ENCODE data around the gene DNAJB13.
A peak's percentile ranks its signal among the peaks of the same experiment; 100 is the strongest.

The DNAJB13 gene

GRCh38 chr11:73956876-73957653 is 6.2 kb downstream of the DNAJB13 start:
- DNase-seq = no peak

- no peak for DNase-seq
Observed at GRCh38 chr11:73957654-73958361, 7.0 kb downstream of the DNAJB13 start.

GRCh38 chr11:73958521-73959141 is 7.8 kb downstream of the DNAJB13 start:
- DNase-seq = no peak

GRCh38 chr11:73961321-73961720 is 10.5 kb downstream of the DNAJB13 start:
- DNase-seq = no peak

GRCh38 chr11:73962101-73962705 is 11.4 kb downstream of the DNAJB13 start:
- no peak for DNase-seq

- no peak for DNase-seq
Observed at GRCh38 chr11:73963861-73964260, 13.0 kb downstream of the DNAJB13 start.

GRCh38 chr11:73965076-73965763 is 14.4 kb downstream of the DNAJB13 start:
- no peak for DNase-seq

GRCh38 chr11:73965764-73966121 is 14.9 kb downstream of the DNAJB13 start:
- no peak for DNase-seq

GRCh38 chr11:73968356-73968966 is 17.6 kb downstream of the DNAJB13 start:
- no peak for DNase-seq

GRCh38 chr11:73969091-73969490 is 18.3 kb downstream of the DNAJB13 start:
- DNase-seq = no peak

GRCh38 chr11:73969991-73970800 is 19.4 kb downstream of the DNAJB13 start:
- DNase-seq = peak; percentile 89

GRCh38 chr11:73971175-73971719 is 20.4 kb downstream of the DNAJB13 start:
- peak; percentile 50 for DNase-seq

- DNase-seq = no peak
Observed at GRCh38 chr11:73972187-73972586, 21.4 kb downstream of the DNAJB13 start.

GRCh38 chr11:73972620-73973449 is 22.0 kb downstream of the DNAJB13 start:
- DNase-seq = peak; percentile 44

- DNase-seq = no peak
Observed at GRCh38 chr11:73974604-73975478, 24.0 kb downstream of the DNAJB13 start.

GRCh38 chr11:73975479-73975757 is 24.6 kb downstream of the DNAJB13 start:
- no peak for DNase-seq

- DNase-seq = no peak
Observed at GRCh38 chr11:73976451-73977151, 25.8 kb downstream of the DNAJB13 start.

- no peak for DNase-seq
Observed at GRCh38 chr11:73977856-73978519, 27.2 kb downstream of the DNAJB13 start.
